SKM-1 (cell line): ENCODE data around the gene CD24.
"Not testable (repeated sequence)": the region's sequence is repeated elsewhere in the genome, so short reads cannot be mapped to it uniquely, and the experiment has no call there.

Experiments
- DNase-seq: peaks from one replicate; lab custom pipeline; 2025; ENCODE audit not compliant: unreplicated experiment; lab: John Stamatoyannopoulos, UW

CD24 gene

GRCh38 chr6:106970769-106971168 lies 3.8 kb downstream of the CD24 start:
- DNase-seq, result not testable (repeated sequence)

GRCh38 chr6:106967936-106968555 lies 6.5 kb downstream of the CD24 start:
- no peak for DNase-seq

- DNase-seq, result no peak
Observed at GRCh38 chr6:106966671-106967640, 7.6 kb downstream of the CD24 start.

GRCh38 chr6:106966229-106966628 lies 8.3 kb downstream of the CD24 start:
- no peak for DNase-seq

GRCh38 chr6:106964954-106965353 lies 9.6 kb downstream of the CD24 start:
- DNase-seq, result no peak

GRCh38 chr6:106964099-106964498 lies 10.4 kb downstream of the CD24 start:
- DNase-seq, result no peak

GRCh38 chr6:106963544-106963943 lies 11.0 kb downstream of the CD24 start:
- no peak for DNase-seq

GRCh38 chr6:106961801-106962200 lies 12.7 kb downstream of the CD24 start:
- no peak for DNase-seq

- DNase-seq, result no peak
Observed at GRCh38 chr6:106961136-106961535, 13.4 kb downstream of the CD24 start.

GRCh38 chr6:106959985-106960384 lies 14.5 kb downstream of the CD24 start:
- no peak for DNase-seq

- peak; percentile 33 for DNase-seq
Observed at GRCh38 chr6:106939848-106940247, 34.7 kb downstream of the CD24 start.

- DNase-seq, result no peak
Observed at GRCh38 chr6:106939208-106939607, 35.3 kb downstream of the CD24 start.

GRCh38 chr6:106927531-106928398 lies 46.8 kb downstream of the CD24 start:
- DNase-seq, result no peak

GRCh38 chr6:106925948-106926347 lies 48.6 kb downstream of the CD24 start:
- DNase-seq, result no peak

- no peak for DNase-seq
Observed at GRCh38 chr6:106924694-106925523, 49.6 kb downstream of the CD24 start.

GRCh38 chr6:106922626-106923025 lies 51.9 kb downstream of the CD24 start:
- no peak for DNase-seq
